Glutamatergic neuron (in vitro differentiated cells): ENCODE data around the gene UMODL1. TPM values are rescaled to one million over a fixed set of nuclear protein-coding genes. Genes with fewer than 3 reads are reported as not detected.

ENCODE experiments used
- DNase-seq: peaks from one replicate; pipeline ENCODE4 v3.0.0; 2022
- H3K27ac Mint-ChIP-seq: one replicate; pipeline ENCODE4 v1.8.0; 2020; ENCODE audit warnings: mild to moderate bottlenecking, mixed read lengths, inconsistent platforms; ENCODE audit not compliant: unreplicated experiment
- H3K27me3 Mint-ChIP-seq: one replicate; pipeline ENCODE4 v1.8.0; 2020; ENCODE audit warnings: mild to moderate bottlenecking, moderate library complexity, mixed read lengths, inconsistent platforms; ENCODE audit not compliant: unreplicated experiment
- H3K36me3 Mint-ChIP-seq: one replicate; pipeline ENCODE4 v1.8.0; 2020; ENCODE audit warnings: mild to moderate bottlenecking, mixed read lengths, inconsistent platforms; ENCODE audit not compliant: unreplicated experiment
- H3K4me1 Mint-ChIP-seq: one replicate; pipeline ENCODE4 v1.8.0; 2020; ENCODE audit warnings: mild to moderate bottlenecking, low read depth, mixed read lengths, inconsistent platforms; ENCODE audit not compliant: unreplicated experiment
- H3K4me3 Mint-ChIP-seq: one replicate; pipeline ENCODE4 v1.8.0; 2020; ENCODE audit warnings: mild to moderate bottlenecking, mixed read lengths, inconsistent platforms; ENCODE audit not compliant: unreplicated experiment
- H3K9me3 Mint-ChIP-seq: one replicate; pipeline ENCODE4 v1.8.0; 2020; ENCODE audit warnings: mild to moderate bottlenecking, moderate library complexity, mixed read lengths, inconsistent platforms; ENCODE audit not compliant: unreplicated experiment
- CTCF ChIP-seq: fragments of 200-600 bp; sonication (generic); IDR thresholded peaks from one replicate; pipeline ENCODE4 v1.5.0; 2021; ENCODE audit not compliant: partially characterized antibody, unreplicated experiment
- total RNA-seq: library from RNA; stranded (reverse); fragmentation: NEBNext Ultra II Directional; extraction: Animal tissue kit (Norgen Biotek cat#: 25700); gene quantifications from one replicate; pipeline ENCODE4 v1.2.1, GENCODE V29; 2021; ENCODE audit not compliant: unreplicated experiment

UMODL1 gene
- total RNA-seq, 1 donor from 2014 or later: not detected

- peaks cover 5% of the 10 kb centered on the region for H3K27me3 Mint-ChIP-seq
- peaks cover 11% of the 10 kb centered on the region for H3K4me1 Mint-ChIP-seq
- no peak overlapping the region for H3K4me3 Mint-ChIP-seq
- peaks cover 4% of the 10 kb centered on the region for H3K9me3 Mint-ChIP-seq
- no peak overlapping the region for H3K27ac Mint-ChIP-seq
- TF ChIP-seq CTCF: no peak
- peaks cover 11% of the 10 kb centered on the region for H3K36me3 Mint-ChIP-seq
- DNase-seq: no peak
These were observed 11.0 kb upstream of the UMODL1 start for GRCh38 chr21:42060166-42060565.

- no peak for DNase-seq
- peaks cover 2% of the 10 kb centered on the region for H3K9me3 Mint-ChIP-seq
- H3K36me3 Mint-ChIP-seq: peaks cover 8% of the 10 kb centered on the region
- H3K4me3 Mint-ChIP-seq: no peak overlapping the region
- no peak for TF ChIP-seq CTCF
- H3K27me3 Mint-ChIP-seq: peaks cover 5% of the 10 kb centered on the region
- H3K4me1 Mint-ChIP-seq: peaks cover 13% of the 10 kb centered on the region
- no peak overlapping the region for H3K27ac Mint-ChIP-seq
These were observed 9.7 kb upstream of the UMODL1 start for GRCh38 chr21:42061195-42061985.

- no peak for DNase-seq
- H3K4me3 Mint-ChIP-seq: no peak overlapping the region
- peaks cover 2% of the 10 kb centered on the region for H3K9me3 Mint-ChIP-seq
- no peak for TF ChIP-seq CTCF
- peaks cover 3% of the 10 kb centered on the region for H3K36me3 Mint-ChIP-seq
- H3K4me1 Mint-ChIP-seq: peaks cover 14% of the 10 kb centered on the region
- peaks cover 5% of the 10 kb centered on the region for H3K27me3 Mint-ChIP-seq
- H3K27ac Mint-ChIP-seq: no peak overlapping the region
These were observed 9.2 kb upstream of the UMODL1 start for GRCh38 chr21:42061986-42062235.

GRCh38 chr21:42062236-42063022 lies 8.7 kb upstream of the UMODL1 start:
- Mint-ChIP-seq H3K4me1 (peaks cover 12% of the 10 kb centered on the region), H3K27me3 (peaks cover 5% of the 10 kb centered on the region), H3K9me3 (peaks cover 2% of the 10 kb centered on the region), H3K36me3 (no peaks in the 10 kb centered on the region), H3K4me3 (no peak overlapping the region), H3K27ac (no peak overlapping the region)
- DNase-seq: no peak
- no peak for TF ChIP-seq CTCF

- no peak for DNase-seq
- TF ChIP-seq CTCF: no peak
- Mint-ChIP-seq H3K4me1 (peaks cover 12% of the 10 kb centered on the region), H3K27ac (no peak overlapping the region), H3K9me3 (peaks cover 2% of the 10 kb centered on the region), H3K27me3 (peaks cover 5% of the 10 kb centered on the region), H3K36me3 (no peaks in the 10 kb centered on the region), H3K4me3 (no peak overlapping the region)
These were observed 7.9 kb upstream of the UMODL1 start for GRCh38 chr21:42063191-42063570.
